ENCODE data around the gene OTP.
A peak's percentile ranks its signal among the peaks of the same experiment; 100 is the strongest.
"Not testable (repeated sequence)": the region's sequence is repeated elsewhere in the genome, so short reads cannot be mapped to it uniquely, and the experiment has no call there.

Gene OTP

DNA sequence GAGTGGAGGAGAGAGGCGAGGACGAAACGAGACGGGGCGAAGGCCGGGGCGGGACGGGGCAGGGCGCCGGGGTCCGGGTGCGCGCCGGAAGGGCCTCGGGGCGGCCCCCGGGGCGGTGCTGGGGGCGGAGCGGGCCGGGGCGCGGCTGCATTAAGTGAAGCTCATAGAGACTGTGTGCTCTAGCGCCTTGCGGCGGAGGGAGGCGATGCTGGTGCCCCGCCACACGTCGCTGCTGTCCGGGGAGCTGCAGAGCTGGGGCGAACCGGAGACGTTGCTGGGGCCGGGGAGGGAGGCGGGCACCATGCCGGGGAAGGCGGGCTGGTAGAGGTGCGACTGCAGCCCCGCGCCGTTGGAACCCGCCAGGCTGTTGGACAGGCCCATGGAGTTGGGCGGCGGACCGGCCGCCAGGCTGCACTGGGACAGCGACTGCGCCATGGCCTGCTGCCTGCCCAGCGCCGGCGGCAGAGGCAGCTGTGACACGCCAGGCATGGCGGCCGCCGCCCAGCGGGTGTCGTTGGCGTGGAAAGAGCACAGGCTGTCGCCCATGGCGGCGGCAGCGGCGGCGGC is 8.3 kb downstream of the OTP start:
- peaks cover 100% of the 10 kb centered on the region for H3K27me3 ChIP-seq (ENCODE audit: control insufficient read depth, insufficient read depth, low read length, poor library complexity, severe bottlenecking)
- H3K9me3 ChIP-seq (ENCODE audit: control insufficient read depth, low read length): no peaks in the 10 kb centered on the region
- no peaks in the 10 kb centered on the region for H3K36me3 ChIP-seq (ENCODE audit: control insufficient read depth, insufficient read depth, low read length)
- whole genome bisulfite sequencing, 2 experiments: 0 to 1% methylated on average over 65 of the region's 65 CpGs
- peak overlapping the region; percentile 35 for H3K4me3 ChIP-seq (ENCODE audit: insufficient read depth, low read depth, low read length)
- H3K4me1 ChIP-seq (ENCODE audit: control insufficient read depth, insufficient read depth, low read length): peaks cover 5% of the 10 kb centered on the region
- H3K27ac ChIP-seq (ENCODE audit: insufficient read depth, low read depth, low read length, poor library complexity, severe bottlenecking): no peak overlapping the region

DNA sequence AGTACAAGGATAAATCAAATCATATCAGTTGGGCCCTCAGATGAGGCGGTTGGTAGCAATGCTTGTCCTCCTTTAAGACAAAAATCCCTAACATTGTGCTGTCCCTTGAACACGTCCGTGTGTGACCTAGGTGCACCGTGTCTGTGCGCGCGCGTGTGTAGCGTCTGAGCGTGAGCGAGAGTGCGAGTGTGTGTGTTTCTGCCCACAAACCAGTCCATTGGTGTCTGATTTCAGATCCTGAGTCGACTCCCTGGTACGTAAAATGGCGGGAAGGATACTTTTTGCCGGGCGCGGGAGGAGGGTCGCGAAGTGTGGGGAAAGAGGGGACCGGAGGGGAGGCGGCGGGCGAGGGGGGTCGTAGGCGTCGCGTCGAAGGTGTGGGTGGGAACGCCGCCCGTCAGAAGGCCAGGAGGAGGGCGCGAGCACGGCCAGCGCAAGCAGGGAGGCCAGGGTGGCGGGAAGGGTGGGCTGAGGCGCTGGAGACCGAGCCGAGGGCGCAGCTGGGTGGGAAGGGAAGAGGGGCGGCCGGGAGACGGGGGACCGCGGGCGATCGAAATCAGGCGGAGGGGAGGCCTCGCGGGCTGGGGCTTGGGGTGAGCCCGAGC is 8.9 kb downstream of the OTP start:
- Histone ChIP-seq H3K4me1 (ENCODE audit: control insufficient read depth, insufficient read depth, low read length) (peaks cover 5% of the 10 kb centered on the region), H3K36me3 (ENCODE audit: control insufficient read depth, insufficient read depth, low read length) (no peaks in the 10 kb centered on the region), H3K4me3 (ENCODE audit: insufficient read depth, low read depth, low read length) (peak overlapping the region; percentile 35), H3K27me3 (ENCODE audit: control insufficient read depth, insufficient read depth, low read length, poor library complexity, severe bottlenecking) (peaks cover 100% of the 10 kb centered on the region), H3K9me3 (ENCODE audit: control insufficient read depth, low read length) (no peaks in the 10 kb centered on the region), H3K27ac (ENCODE audit: insufficient read depth, low read depth, low read length, poor library complexity, severe bottlenecking) (no peak overlapping the region)
- 1% methylated on average over 52 of the region's 52 CpGs for WGBS, 2 experiments

DNA sequence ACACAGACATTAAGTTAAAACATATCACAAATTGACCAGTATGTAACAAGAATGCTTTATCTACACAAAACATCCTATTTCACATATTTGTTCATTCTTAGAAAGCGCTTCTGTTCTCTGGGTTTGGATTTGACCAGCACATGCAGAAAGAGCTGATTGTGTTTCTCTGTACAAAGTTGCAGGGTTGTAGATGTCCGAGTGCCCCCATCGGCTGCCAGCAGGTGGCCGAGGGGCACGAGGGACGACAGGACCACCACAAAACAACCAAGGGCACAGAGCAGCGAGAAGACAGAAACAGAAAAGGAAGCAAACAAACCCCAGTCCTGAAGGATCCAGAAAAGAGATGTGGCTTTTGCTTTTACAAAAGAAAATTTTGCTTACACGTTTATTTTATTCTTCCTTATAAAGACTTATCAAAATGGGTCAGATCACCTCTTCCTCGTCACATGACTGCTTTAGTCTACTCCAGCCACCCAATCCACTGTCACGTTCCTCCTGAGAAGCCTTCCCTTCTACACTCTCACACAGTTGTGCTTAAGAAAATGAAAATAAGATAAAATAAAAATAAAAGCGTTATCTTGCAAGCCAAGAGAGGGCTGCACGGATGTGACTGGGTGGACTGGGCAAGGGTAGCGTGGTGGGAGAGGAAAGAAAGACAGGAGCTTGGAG is 9.5 kb downstream of the OTP start:
- H3K4me1 ChIP-seq (ENCODE audit: control insufficient read depth, insufficient read depth, low read length): peaks cover 5% of the 10 kb centered on the region
- no peaks in the 10 kb centered on the region for H3K9me3 ChIP-seq (ENCODE audit: control insufficient read depth, low read length)
- H3K27ac ChIP-seq (ENCODE audit: insufficient read depth, low read depth, low read length, poor library complexity, severe bottlenecking): no peak overlapping the region
- peaks cover 100% of the 10 kb centered on the region for H3K27me3 ChIP-seq (ENCODE audit: control insufficient read depth, insufficient read depth, low read length, poor library complexity, severe bottlenecking)
- no peak overlapping the region for H3K4me3 ChIP-seq (ENCODE audit: insufficient read depth, low read depth, low read length)
- H3K36me3 ChIP-seq (ENCODE audit: control insufficient read depth, insufficient read depth, low read length): no peaks in the 10 kb centered on the region
- 7 to 9% methylated on average over 13 of the region's 13 CpGs for whole genome bisulfite sequencing, 2 experiments

DNA sequence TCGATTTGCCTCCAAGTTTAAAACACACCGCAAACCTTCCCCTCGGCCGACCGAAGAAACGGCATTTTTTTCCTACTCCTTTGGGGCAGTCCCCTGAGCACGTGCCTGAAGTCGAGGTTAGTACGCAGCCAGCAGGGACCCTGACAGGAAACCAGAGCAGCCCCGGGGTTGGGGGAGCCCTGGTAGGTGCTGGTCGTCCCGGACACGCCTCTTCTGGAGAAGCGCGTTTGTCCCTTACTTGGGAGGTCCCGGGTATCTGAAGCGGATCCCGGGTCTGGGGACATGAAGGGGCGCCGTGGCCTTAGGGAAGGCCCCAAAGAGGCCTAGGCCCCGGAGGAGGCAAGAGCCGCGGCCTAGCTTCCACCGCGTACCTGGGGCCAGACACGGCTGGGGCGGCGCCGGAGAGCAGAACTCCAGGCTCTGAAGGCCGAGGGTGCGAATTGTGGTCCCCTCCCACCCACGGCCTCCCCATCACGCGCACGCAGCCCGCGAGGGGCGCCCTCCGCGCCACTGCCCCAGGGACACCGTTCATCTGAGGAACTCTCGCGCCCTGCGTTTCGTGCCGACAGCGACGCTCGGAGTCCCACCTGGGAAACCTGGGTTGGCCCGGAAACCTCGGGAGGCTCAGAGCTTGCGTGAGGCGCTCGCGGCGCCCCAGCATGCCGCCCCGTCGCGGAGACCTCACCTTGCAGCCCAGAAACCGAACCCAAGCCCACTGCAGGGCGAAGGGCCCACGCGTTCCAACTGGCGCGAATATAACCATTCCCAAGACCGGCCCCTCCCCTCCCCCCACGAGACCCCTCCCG is 10.4 kb downstream of the OTP start:
- WGBS, 2 experiments: 3% methylated on average over 69 of the region's 69 CpGs

GRCh38 chr5:77623203-77623740 is 15.2 kb downstream of the OTP start:
- no peak overlapping the region for H3K27ac ChIP-seq (ENCODE audit: insufficient read depth, low read depth, low read length, poor library complexity, severe bottlenecking)
- H3K36me3 ChIP-seq (ENCODE audit: control insufficient read depth, insufficient read depth, low read length): no peaks in the 10 kb centered on the region
- H3K4me1 ChIP-seq (ENCODE audit: control insufficient read depth, insufficient read depth, low read length): no peaks in the 10 kb centered on the region
- H3K27me3 ChIP-seq (ENCODE audit: control insufficient read depth, insufficient read depth, low read length, poor library complexity, severe bottlenecking): peaks cover 69% of the 10 kb centered on the region
- H3K4me3 ChIP-seq (ENCODE audit: insufficient read depth, low read depth, low read length): no peak overlapping the region
- no peaks in the 10 kb centered on the region for H3K9me3 ChIP-seq (ENCODE audit: control insufficient read depth, low read length)
- 55 to 59% methylated on average over 2 of the region's 2 CpGs for WGBS, 2 experiments

More for the DNA sequence above, 10.4 kb downstream of the OTP start:
- H3K4me1 ChIP-seq (ENCODE audit: control insufficient read depth, insufficient read depth, low read length): peaks cover 5% of the 10 kb centered on the region
- H3K27me3 ChIP-seq (ENCODE audit: control insufficient read depth, insufficient read depth, low read length, poor library complexity, severe bottlenecking): peaks cover 100% of the 10 kb centered on the region
- no peaks in the 10 kb centered on the region for H3K9me3 ChIP-seq (ENCODE audit: control insufficient read depth, low read length)
- H3K4me3 ChIP-seq (ENCODE audit: insufficient read depth, low read depth, low read length): no peak overlapping the region
- H3K36me3 ChIP-seq (ENCODE audit: control insufficient read depth, insufficient read depth, low read length): no peaks in the 10 kb centered on the region
- no peak overlapping the region for H3K27ac ChIP-seq (ENCODE audit: insufficient read depth, low read depth, low read length, poor library complexity, severe bottlenecking)

- peaks cover 51% of the 10 kb centered on the region for H3K27me3 ChIP-seq (ENCODE audit: control insufficient read depth, insufficient read depth, low read length, poor library complexity, severe bottlenecking)
- no peak overlapping the region for H3K4me3 ChIP-seq (ENCODE audit: insufficient read depth, low read depth, low read length)
- H3K27ac ChIP-seq (ENCODE audit: insufficient read depth, low read depth, low read length, poor library complexity, severe bottlenecking): no peak overlapping the region
- H3K36me3 ChIP-seq (ENCODE audit: control insufficient read depth, insufficient read depth, low read length): no peaks in the 10 kb centered on the region
- no peaks in the 10 kb centered on the region for H3K9me3 ChIP-seq (ENCODE audit: control insufficient read depth, low read length)
- 82 to 98% methylated on average over 4 to 5 of the region's 5 CpGs for WGBS, 2 experiments
- no peaks in the 10 kb centered on the region for H3K4me1 ChIP-seq (ENCODE audit: control insufficient read depth, insufficient read depth, low read length)
Measured at GRCh38 chr5:77621440-77621839, 17.1 kb downstream of the OTP start.

DNA sequence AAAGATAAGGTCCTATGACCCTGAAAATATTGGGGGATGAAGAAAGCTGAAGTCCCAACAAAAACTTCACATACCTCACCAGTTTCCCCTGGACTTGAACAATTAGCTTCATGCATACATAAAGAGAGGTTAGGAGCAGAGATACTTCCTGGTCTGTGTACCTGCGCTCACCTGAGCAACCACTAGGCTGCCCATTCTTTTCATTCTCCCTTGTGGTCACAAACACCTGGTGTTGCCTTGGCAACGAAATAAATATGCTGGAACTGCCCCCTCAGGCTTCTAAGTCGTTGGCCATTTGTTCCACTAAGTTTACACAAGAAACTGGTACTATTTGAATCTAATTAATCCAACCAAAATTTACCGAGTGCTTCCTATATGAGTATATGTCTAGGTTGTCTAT is 18.1 kb downstream of the OTP start:
- Histone ChIP-seq H3K27me3 (ENCODE audit: control insufficient read depth, insufficient read depth, low read length, poor library complexity, severe bottlenecking) (peaks cover 40% of the 10 kb centered on the region), H3K27ac (ENCODE audit: insufficient read depth, low read depth, low read length, poor library complexity, severe bottlenecking) (no peak overlapping the region), H3K36me3 (ENCODE audit: control insufficient read depth, insufficient read depth, low read length) (no peaks in the 10 kb centered on the region), H3K4me1 (ENCODE audit: control insufficient read depth, insufficient read depth, low read length) (no peaks in the 10 kb centered on the region), H3K4me3 (ENCODE audit: insufficient read depth, low read depth, low read length) (no peak overlapping the region), H3K9me3 (ENCODE audit: control insufficient read depth, low read length) (no peaks in the 10 kb centered on the region)
- WGBS, 2 experiments: 29 to 31% methylated on average over 3 of the region's 4 CpGs

DNA sequence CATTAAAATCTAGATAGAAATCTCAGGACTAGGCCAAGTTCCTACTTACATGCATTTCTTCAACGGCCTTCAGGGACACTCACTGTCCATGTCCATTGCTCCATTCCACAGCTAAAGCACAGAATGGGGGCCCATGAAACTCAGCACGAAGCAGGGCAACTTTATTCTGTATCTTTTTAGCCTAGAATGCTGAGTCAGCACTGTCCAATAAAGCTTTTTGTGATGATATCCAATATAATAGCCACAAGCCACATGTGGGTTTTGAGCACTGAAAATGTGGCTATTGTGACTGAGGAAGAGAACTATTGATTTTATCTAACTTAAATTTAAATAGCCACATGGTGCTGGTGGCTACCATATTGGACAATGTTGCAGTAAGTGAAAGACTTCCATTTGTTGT is 21.6 kb downstream of the OTP start:
- Histone ChIP-seq H3K9me3 (ENCODE audit: control insufficient read depth, low read length) (no peaks in the 10 kb centered on the region), H3K4me3 (ENCODE audit: insufficient read depth, low read depth, low read length) (no peak overlapping the region), H3K4me1 (ENCODE audit: control insufficient read depth, insufficient read depth, low read length) (no peaks in the 10 kb centered on the region), H3K27me3 (ENCODE audit: control insufficient read depth, insufficient read depth, low read length, poor library complexity, severe bottlenecking) (peaks cover 6% of the 10 kb centered on the region), H3K27ac (ENCODE audit: insufficient read depth, low read depth, low read length, poor library complexity, severe bottlenecking) (no peak overlapping the region), H3K36me3 (ENCODE audit: control insufficient read depth, insufficient read depth, low read length) (no peaks in the 10 kb centered on the region)
- WGBS, 2 experiments: 85 to 91% methylated on average over 2 of the region's 2 CpGs

DNA sequence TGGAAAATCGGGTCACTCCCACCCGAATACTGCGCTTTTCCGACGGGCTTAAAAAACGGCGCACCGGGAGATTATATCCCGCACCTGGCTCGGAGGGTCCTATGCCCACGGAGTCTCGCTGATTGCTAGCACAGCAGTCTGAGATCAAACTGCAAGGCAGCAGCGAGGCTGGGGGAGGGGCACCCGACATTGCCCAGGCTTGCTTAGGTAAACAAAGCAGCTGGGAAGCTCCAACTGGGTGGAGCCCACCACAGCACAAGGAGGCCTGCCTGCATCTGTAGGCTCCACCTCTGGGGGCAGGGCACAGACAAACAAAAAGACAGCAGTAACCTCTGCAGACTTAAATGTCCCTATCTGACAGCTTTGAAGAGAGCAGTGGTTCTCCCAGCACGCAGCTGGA is 29.6 kb downstream of the OTP start:
- H3K27ac ChIP-seq (ENCODE audit: insufficient read depth, low read depth, low read length, poor library complexity, severe bottlenecking); H3K4me1 ChIP-seq (ENCODE audit: control insufficient read depth, insufficient read depth, low read length); H3K9me3 ChIP-seq (ENCODE audit: control insufficient read depth, low read length); H3K27me3 ChIP-seq (ENCODE audit: control insufficient read depth, insufficient read depth, low read length, poor library complexity, severe bottlenecking); H3K36me3 ChIP-seq (ENCODE audit: control insufficient read depth, insufficient read depth, low read length); H3K4me3 ChIP-seq (ENCODE audit: insufficient read depth, low read depth, low read length): not testable (repeated sequence)
- WGBS, 2 experiments: 88 to 93% methylated on average over 14 of the region's 15 CpGs

DNA sequence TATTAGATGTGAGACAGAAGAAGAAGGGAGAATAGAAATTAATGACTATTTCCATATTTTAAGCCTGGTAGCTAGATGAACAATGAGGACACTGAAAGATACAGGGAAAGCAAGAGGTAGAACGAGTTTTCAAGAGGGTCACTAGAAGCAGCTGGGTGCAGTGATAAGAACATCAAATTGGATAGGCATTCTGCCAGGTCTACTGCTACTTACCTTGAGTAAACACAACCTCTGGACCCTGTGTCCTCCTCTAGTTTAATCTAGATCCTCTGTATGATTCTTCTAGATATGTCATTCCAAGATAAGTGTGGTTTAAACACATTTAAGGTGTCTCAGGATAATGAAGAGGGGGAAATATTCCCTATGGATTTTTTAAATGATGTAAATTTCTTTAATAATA is 31.2 kb downstream of the OTP start:
- H3K4me1 ChIP-seq (ENCODE audit: control insufficient read depth, insufficient read depth, low read length): no peaks in the 10 kb centered on the region
- H3K27me3 ChIP-seq (ENCODE audit: control insufficient read depth, insufficient read depth, low read length, poor library complexity, severe bottlenecking): no peaks in the 10 kb centered on the region
- H3K36me3 ChIP-seq (ENCODE audit: control insufficient read depth, insufficient read depth, low read length): no peaks in the 10 kb centered on the region
- H3K9me3 ChIP-seq (ENCODE audit: control insufficient read depth, low read length): no peaks in the 10 kb centered on the region
- H3K4me3 ChIP-seq (ENCODE audit: insufficient read depth, low read depth, low read length): no peak overlapping the region
- H3K27ac ChIP-seq (ENCODE audit: insufficient read depth, low read depth, low read length, poor library complexity, severe bottlenecking): no peak overlapping the region
- WGBS, 2 experiments: 79 to 85% methylated on average over 1 of the region's 1 CpG
